ENCODE results near the gene TREML2.

DNA sequence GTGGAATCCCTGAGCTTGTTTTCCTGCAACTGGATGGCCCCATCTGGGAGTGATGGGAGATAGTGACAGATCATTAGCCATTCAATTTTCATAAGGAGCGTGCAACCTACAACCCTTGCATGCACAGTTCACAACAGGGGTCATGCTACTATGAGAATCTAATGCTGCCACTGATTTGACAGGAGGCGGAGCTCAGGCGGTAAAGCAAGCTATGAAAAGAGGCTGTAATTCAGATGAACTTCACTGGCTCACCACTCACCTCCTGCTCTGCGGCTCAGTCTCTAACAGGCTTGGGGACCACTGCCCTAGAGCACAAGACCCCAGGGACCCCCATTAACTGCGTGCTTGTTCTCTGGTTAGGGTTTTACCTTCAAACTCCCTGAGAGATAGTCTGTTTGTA, 14.8 kb upstream of the TREML2 start:
- TF ChIP-seq, protein P1, sequence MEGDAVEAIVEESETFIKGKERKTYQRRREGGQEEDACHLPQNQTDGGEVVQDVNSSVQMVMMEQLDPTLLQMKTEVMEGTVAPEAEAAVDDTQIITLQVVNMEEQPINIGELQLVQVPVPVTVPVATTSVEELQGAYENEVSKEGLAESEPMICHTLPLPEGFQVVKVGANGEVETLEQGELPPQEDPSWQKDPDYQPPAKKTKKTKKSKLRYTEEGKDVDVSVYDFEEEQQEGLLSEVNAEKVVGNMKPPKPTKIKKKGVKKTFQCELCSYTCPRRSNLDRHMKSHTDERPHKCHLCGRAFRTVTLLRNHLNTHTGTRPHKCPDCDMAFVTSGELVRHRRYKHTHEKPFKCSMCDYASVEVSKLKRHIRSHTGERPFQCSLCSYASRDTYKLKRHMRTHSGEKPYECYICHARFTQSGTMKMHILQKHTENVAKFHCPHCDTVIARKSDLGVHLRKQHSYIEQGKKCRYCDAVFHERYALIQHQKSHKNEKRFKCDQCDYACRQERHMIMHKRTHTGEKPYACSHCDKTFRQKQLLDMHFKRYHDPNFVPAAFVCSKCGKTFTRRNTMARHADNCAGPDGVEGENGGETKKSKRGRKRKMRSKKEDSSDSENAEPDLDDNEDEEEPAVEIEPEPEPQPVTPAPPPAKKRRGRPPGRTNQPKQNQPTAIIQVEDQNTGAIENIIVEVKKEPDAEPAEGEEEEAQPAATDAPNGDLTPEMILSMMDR (IDR thresholded peaks at IDR 0.05; ENCODE audit: insufficient read depth, low read length), result no peak
- TF ChIP-seq GABPA (IDR thresholded peaks at IDR 0.05; ENCODE audit: low read depth) (no peak), SPI1 (IDR thresholded peaks at IDR 0.05; ENCODE audit: borderline replicate concordance, low read depth) (no peak)
- TF ChIP-seq, protein P2, sequence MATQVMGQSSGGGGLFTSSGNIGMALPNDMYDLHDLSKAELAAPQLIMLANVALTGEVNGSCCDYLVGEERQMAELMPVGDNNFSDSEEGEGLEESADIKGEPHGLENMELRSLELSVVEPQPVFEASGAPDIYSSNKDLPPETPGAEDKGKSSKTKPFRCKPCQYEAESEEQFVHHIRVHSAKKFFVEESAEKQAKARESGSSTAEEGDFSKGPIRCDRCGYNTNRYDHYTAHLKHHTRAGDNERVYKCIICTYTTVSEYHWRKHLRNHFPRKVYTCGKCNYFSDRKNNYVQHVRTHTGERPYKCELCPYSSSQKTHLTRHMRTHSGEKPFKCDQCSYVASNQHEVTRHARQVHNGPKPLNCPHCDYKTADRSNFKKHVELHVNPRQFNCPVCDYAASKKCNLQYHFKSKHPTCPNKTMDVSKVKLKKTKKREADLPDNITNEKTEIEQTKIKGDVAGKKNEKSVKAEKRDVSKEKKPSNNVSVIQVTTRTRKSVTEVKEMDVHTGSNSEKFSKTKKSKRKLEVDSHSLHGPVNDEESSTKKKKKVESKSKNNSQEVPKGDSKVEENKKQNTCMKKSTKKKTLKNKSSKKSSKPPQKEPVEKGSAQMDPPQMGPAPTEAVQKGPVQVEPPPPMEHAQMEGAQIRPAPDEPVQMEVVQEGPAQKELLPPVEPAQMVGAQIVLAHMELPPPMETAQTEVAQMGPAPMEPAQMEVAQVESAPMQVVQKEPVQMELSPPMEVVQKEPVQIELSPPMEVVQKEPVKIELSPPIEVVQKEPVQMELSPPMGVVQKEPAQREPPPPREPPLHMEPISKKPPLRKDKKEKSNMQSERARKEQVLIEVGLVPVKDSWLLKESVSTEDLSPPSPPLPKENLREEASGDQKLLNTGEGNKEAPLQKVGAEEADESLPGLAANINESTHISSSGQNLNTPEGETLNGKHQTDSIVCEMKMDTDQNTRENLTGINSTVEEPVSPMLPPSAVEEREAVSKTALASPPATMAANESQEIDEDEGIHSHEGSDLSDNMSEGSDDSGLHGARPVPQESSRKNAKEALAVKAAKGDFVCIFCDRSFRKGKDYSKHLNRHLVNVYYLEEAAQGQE (IDR thresholded peaks at IDR 0.05; ENCODE audit: insufficient replicate concordance, low read depth), result no peak
